GM23338 (cell line): ENCODE measurements around the gene TEX51. TPM values are rescaled to one million over a fixed set of nuclear protein-coding genes. Genes with fewer than 3 reads are reported as not detected.

Experiments used
- ATAC-seq: fragments of 200-7000 bp; cut with Tn5 transposase; 3 replicates; pipeline ENCODE4 v1.9.1; 2020
- DNase-seq: peaks from one replicate; pipeline ENCODE4 v3.0.0-alpha.2; 2015; ENCODE audit warnings: low spot score
- H2AFZ ChIP-seq: fragments of 200-600 bp; sonication (generic); 2 replicates; pipeline ENCODE4 v1.8.0; 2016; ENCODE audit warnings: antibody characterized with exemption, mild to moderate bottlenecking, moderate library complexity
- H3F3A ChIP-seq: fragments of 200-600 bp; sonication (generic); replicated peaks from 2 replicates; pipeline ENCODE4 v1.8.0; 2017; ENCODE audit warnings: antibody characterized with exemption, mixed run types, low read depth
- H3K27ac ChIP-seq: fragments of 200-600 bp; sonication (generic); 2 replicates; pipeline ENCODE4 v1.6.1; 2016; ENCODE audit warnings: low read depth
- H3K27me3 ChIP-seq: fragments of 200-600 bp; sonication (generic); 2 replicates; pipeline ENCODE4 v1.8.0; 2016; ENCODE audit warnings: mild to moderate bottlenecking, mixed run types, moderate library complexity; ENCODE audit not compliant: insufficient read depth
- H3K36me3 ChIP-seq: fragments of 200-600 bp; sonication (generic); 2 replicates; pipeline ENCODE4 v1.8.0; 2016; ENCODE audit warnings: mild to moderate bottlenecking; ENCODE audit not compliant: insufficient read depth
- H3K4me1 ChIP-seq: fragments of 200-600 bp; sonication (generic); 2 replicates; pipeline ENCODE4 v1.8.0; 2016; ENCODE audit warnings: mild to moderate bottlenecking, moderate library complexity; ENCODE audit not compliant: insufficient read depth
- H3K4me2 ChIP-seq: fragments of 200-600 bp; sonication (generic); 2 replicates; pipeline ENCODE4 v1.7.1; 2017; ENCODE audit warnings: mixed run types
- H3K4me3 ChIP-seq: fragments of 200-600 bp; sonication (generic); 2 replicates; pipeline ENCODE4 v1.6.1; 2016; ENCODE audit warnings: mixed run types
- H3K79me2 ChIP-seq: fragments of 200-600 bp; sonication (generic); replicated peaks from 2 replicates; pipeline ENCODE4 v1.8.0; 2017; ENCODE audit warnings: mild to moderate bottlenecking; ENCODE audit not compliant: insufficient read depth
- H3K9me2 ChIP-seq: fragments of 200-600 bp; sonication (generic); 2 replicates; pipeline ENCODE4 v1.8.0; 2017; ENCODE audit not compliant: insufficient read depth
- H4K20me1 ChIP-seq: fragments of 200-600 bp; sonication (generic); replicated peaks from 2 replicates; pipeline ENCODE4 v1.8.0; 2017; ENCODE audit warnings: mild to moderate bottlenecking; ENCODE audit not compliant: insufficient read depth
- H3K27ac Mint-ChIP-seq: 2 replicates; pipeline ENCODE4 v1.8.0; 2020; ENCODE audit warnings: inconsistent platforms, mild to moderate bottlenecking, moderate library complexity, mixed read lengths
- H3K27me3 Mint-ChIP-seq: 3 replicates; pipeline ENCODE4 v1.8.0; 2022; ENCODE audit warnings: low read depth, mild to moderate bottlenecking, moderate library complexity, mixed read lengths, inconsistent platforms; ENCODE audit not compliant: insufficient read depth, poor library complexity
- H3K36me3 Mint-ChIP-seq: 3 replicates; pipeline ENCODE4 v1.8.0; 2021; ENCODE audit warnings: low read depth, mild to moderate bottlenecking, inconsistent platforms, moderate library complexity, mixed read lengths
- H3K4me1 Mint-ChIP-seq: 3 replicates; pipeline ENCODE4 v1.8.0; 2020; ENCODE audit warnings: mild to moderate bottlenecking, inconsistent platforms, mixed read lengths
- H3K4me3 Mint-ChIP-seq: 3 replicates; pipeline ENCODE4 v1.8.0; 2021; ENCODE audit warnings: moderate library complexity, mild to moderate bottlenecking, inconsistent platforms, mixed read lengths
- H3K9me3 Mint-ChIP-seq: 3 replicates; pipeline ENCODE4 v1.8.0; 2020; ENCODE audit warnings: moderate library complexity, mild to moderate bottlenecking, inconsistent platforms, mixed read lengths
- CREB1 ChIP-seq: fragments of 250-450 bp; sonication (Bioruptor Pico); IDR thresholded peaks from 2 replicates; pipeline ENCODE4 v1.5.0; 2020; ENCODE audit warnings: low read depth, mild to moderate bottlenecking, moderate library complexity
- CTCF ChIP-seq, 2 experiments: fragments of 200-600 bp in 1 of 2; sonication (generic) in 1 of 2; conservative IDR thresholded peaks; 2 replicates each; pipeline versions ENCODE4 v1.5.1 to v1.6.1; 2016 to 2017; ENCODE audit warnings: antibody characterized with exemption in 2 of 2, low read depth in 2 of 2, mild to moderate bottlenecking in 2 of 2, moderate library complexity in 1 of 2
- ETS1 ChIP-seq: IDR thresholded peaks from 2 replicates; pipeline ENCODE4 v1.6.1; 2016; ENCODE audit warnings: antibody characterized with exemption
- EZH2 ChIP-seq: fragments of 200-600 bp; sonication (generic); IDR thresholded peaks from one replicate; pipeline ENCODE4 v1.8.0; 2017; ENCODE audit warnings: antibody characterized with exemption, mild to moderate bottlenecking, low read depth; ENCODE audit not compliant: unreplicated experiment
- EZH2phosphoT487 ChIP-seq: fragments of 200-600 bp; sonication (generic); IDR thresholded peaks from one replicate; pipeline ENCODE4 v1.8.1; 2018; ENCODE audit warnings: antibody characterized with exemption; ENCODE audit not compliant: unreplicated experiment
- POLR2AphosphoS5 ChIP-seq: IDR thresholded peaks from 2 replicates; pipeline ENCODE4 v1.6.1; 2016; ENCODE audit warnings: antibody characterized with exemption, low read depth
- STAT1 ChIP-seq: IDR thresholded peaks from one replicate; pipeline ENCODE4 v1.6.1; 2016; ENCODE audit warnings: antibody characterized with exemption; ENCODE audit not compliant: unreplicated experiment
- ZNF114 ChIP-seq: fragments of 250-450 bp; sonication (Bioruptor Pico); IDR thresholded peaks from 2 replicates; pipeline ENCODE4 v1.5.0; 2020; ENCODE audit warnings: mild to moderate bottlenecking, moderate library complexity
- polyA plus RNA-seq: library from polyadenylated mRNA; unstranded; fragments of >200 nt; fragmentation: Nextera tagmentation; extraction: Ambion mirVana; gene quantifications from 2 replicates; pipeline ENCODE4 v1.2.1, GENCODE V29; 2016
- total RNA-seq: library from RNA; depleted of rRNA; stranded (reverse); fragments of >200 nt; shearing (Covaris generic); gene quantifications from 2 replicates; pipeline ENCODE4 v1.2.3, GENCODE V29; 2014
- TF ChIP-seq, protein P1 (sequence below): IDR thresholded peaks from one replicate; pipeline ENCODE4 v1.6.1; 2018; ENCODE audit warnings: antibody characterized with exemption; ENCODE audit not compliant: unreplicated experiment

Gene TEX51
- total and polyA plus RNA-seq, 2 experiments from 2014 or later = not detected

GRCh38 chr2:126916744-126917143 is 18.1 kb downstream of the TEX51 start:
- H3K4me3 Mint-ChIP-seq = no peak overlapping the region
- DNase-seq (no peak), ATAC-seq (no peak)
- H3K27ac Mint-ChIP-seq = no peak overlapping the region
- no peaks in the 10 kb centered on the region for H3K36me3 ChIP-seq
- H3K4me3 ChIP-seq = no peak overlapping the region
- H3K27ac ChIP-seq = no peak overlapping the region
- no peak overlapping the region for H3K4me2 ChIP-seq
- H3K9me2 ChIP-seq = peaks cover 9% of the 10 kb centered on the region; the same call in 1 of the 2 replicates
- peaks cover 10% of the 10 kb centered on the region; the same call in 1 of the 3 replicates for H3K9me3 Mint-ChIP-seq
- H3K36me3 Mint-ChIP-seq = no peaks in the 10 kb centered on the region
- no peaks in the 10 kb centered on the region for H3K4me1 ChIP-seq
- H4K20me1 ChIP-seq = no peaks in the 10 kb centered on the region
- TF ChIP-seq STAT1 (no peak), ETS1 (no peak), POLR2AphosphoS5 (no peak), EZH2 (no peak)
- H3K79me2 ChIP-seq = no peaks in the 10 kb centered on the region
- peaks cover 4% of the 10 kb centered on the region for H3K27me3 Mint-ChIP-seq
- no peak overlapping the region for H2AFZ ChIP-seq
- no peaks in the 10 kb centered on the region for H3F3A ChIP-seq
- H3K27me3 ChIP-seq = no peaks in the 10 kb centered on the region
- H3K4me1 Mint-ChIP-seq = no peaks in the 10 kb centered on the region

DNA sequence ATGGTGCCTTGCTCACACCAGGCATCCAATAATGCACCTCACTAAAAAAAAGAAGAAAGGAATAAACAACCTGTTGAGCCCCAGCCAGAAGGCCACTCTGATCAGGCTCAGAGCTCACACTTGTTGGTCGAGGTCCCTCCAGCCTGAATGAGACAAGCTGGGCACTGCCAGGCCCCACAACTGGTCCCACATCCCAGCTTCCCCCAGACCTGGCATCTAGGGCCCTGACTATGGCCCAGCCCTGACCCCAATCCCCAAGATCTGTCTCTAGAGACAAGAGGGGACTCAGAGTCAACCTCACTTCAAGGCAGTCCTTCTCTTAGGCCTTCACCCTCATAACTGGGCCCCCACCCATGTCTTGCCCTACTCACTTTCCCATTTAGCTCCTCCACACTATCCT is 22.4 kb downstream of the TEX51 start:
- Mint-ChIP-seq H3K27me3 (no peaks in the 10 kb centered on the region), H3K9me3 (peaks cover 14% of the 10 kb centered on the region), H3K27ac (no peak overlapping the region), H3K36me3 (peaks cover 5% of the 10 kb centered on the region; the same call in 2 of the 3 replicates), H3K4me3 (no peak overlapping the region), H3K4me1 (no peaks in the 10 kb centered on the region)
- H3K9me2 ChIP-seq = no peaks in the 10 kb centered on the region
- H3K4me1 ChIP-seq = no peaks in the 10 kb centered on the region
- H3K27ac ChIP-seq = no peak overlapping the region
- H2AFZ ChIP-seq = no peak overlapping the region
- H3F3A ChIP-seq = no peaks in the 10 kb centered on the region
- no peak for ATAC-seq
- H3K79me2 ChIP-seq = no peaks in the 10 kb centered on the region
- H3K4me3 ChIP-seq = no peak overlapping the region
- no peak for DNase-seq
- TF ChIP-seq STAT1 (no peak), CTCF (conservative IDR thresholded peaks at IDR 0.05; ENCODE audit: low read depth in 2 of 2) (no peak), ZNF114 (CRISPR knock-in tag) (no peak), CREB1 (CRISPR knock-in tag) (no peak), POLR2AphosphoS5 (no peak), EZH2phosphoT487 (no peak)
- TF ChIP-seq, protein P1, sequence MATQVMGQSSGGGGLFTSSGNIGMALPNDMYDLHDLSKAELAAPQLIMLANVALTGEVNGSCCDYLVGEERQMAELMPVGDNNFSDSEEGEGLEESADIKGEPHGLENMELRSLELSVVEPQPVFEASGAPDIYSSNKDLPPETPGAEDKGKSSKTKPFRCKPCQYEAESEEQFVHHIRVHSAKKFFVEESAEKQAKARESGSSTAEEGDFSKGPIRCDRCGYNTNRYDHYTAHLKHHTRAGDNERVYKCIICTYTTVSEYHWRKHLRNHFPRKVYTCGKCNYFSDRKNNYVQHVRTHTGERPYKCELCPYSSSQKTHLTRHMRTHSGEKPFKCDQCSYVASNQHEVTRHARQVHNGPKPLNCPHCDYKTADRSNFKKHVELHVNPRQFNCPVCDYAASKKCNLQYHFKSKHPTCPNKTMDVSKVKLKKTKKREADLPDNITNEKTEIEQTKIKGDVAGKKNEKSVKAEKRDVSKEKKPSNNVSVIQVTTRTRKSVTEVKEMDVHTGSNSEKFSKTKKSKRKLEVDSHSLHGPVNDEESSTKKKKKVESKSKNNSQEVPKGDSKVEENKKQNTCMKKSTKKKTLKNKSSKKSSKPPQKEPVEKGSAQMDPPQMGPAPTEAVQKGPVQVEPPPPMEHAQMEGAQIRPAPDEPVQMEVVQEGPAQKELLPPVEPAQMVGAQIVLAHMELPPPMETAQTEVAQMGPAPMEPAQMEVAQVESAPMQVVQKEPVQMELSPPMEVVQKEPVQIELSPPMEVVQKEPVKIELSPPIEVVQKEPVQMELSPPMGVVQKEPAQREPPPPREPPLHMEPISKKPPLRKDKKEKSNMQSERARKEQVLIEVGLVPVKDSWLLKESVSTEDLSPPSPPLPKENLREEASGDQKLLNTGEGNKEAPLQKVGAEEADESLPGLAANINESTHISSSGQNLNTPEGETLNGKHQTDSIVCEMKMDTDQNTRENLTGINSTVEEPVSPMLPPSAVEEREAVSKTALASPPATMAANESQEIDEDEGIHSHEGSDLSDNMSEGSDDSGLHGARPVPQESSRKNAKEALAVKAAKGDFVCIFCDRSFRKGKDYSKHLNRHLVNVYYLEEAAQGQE = no peak
- H3K36me3 ChIP-seq = no peaks in the 10 kb centered on the region
- H4K20me1 ChIP-seq = no peaks in the 10 kb centered on the region
- H3K4me2 ChIP-seq = no peak overlapping the region
- H3K27me3 ChIP-seq = no peaks in the 10 kb centered on the region
